D341Med (cell line): ENCODE results near the gene SLC6A6.

Experiments
- DNase-seq: peaks from one replicate; pipeline ENCODE4 v3.0.0; 2012; ENCODE audit warnings: low spot score

The SLC6A6 gene

GRCh38 chr3:14470461-14470860, 68.1 kb downstream of the SLC6A6 start:
- DNase-seq: no peak

- no peak for DNase-seq
Observed at GRCh38 chr3:14471016-14471415, 68.6 kb downstream of the SLC6A6 start.

DNA sequence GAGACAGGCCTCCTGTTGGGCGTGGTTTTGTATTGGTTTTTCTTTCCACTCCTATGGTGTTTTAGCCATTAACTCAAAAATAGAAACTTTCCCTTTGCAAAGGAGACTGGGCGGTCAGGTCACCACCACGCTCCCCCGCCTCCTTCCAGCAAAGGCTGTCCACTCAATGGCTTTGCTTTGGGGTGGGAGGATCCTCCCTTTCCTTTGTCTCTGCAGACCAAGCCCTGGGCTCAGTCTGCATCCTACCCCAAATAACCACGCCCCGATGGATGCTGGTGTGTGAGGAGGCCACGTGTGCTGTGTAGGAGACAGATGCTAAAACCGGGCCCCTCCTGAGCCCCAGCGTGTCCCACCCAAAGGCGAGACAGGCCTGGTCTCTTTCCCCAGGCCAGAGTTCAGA, 69.3 kb downstream of the SLC6A6 start:
- DNase-seq: no peak

DNA sequence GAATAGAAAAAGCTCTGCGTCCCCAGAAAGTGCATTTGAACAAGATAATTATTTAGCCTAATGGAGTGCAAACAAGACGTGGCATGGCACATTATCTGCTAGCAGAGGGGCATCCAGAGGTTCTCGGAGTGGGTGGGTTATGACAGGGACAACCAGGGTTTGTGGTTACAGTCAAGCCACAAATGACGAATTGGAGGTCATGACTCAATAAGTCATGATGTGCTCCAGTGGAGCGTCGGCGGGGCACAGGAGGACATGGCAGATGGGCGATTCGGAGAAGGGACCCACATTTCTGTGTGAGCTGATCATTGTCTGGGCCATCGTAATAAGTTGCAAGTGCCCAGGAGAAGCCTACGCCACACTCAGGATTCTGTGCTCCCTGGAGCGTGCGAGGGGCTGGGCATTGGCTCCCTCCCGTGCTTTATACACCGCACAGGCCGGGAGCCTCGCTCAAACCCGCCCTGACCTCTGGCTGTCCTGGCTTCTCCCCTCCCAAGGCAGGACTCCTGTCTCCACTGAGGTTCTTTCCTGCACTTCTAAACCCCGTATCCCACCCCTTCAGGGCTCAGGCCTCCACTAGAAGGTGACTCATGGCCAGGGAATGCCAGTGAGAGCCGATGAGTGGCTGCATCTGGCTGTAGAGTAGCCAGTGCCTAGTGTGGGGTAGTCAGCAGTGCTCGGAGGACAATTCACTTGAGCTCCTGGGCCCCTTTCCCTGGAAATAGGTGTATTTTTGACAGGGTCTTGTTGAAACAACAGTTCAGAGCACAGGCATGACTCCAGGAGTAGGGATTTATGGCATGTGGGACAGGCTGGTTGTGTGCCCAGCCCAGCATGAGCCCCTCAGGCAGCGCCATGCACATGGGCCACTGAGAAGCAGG, 70.3 kb downstream of the SLC6A6 start:
- no peak for DNase-seq

DNA sequence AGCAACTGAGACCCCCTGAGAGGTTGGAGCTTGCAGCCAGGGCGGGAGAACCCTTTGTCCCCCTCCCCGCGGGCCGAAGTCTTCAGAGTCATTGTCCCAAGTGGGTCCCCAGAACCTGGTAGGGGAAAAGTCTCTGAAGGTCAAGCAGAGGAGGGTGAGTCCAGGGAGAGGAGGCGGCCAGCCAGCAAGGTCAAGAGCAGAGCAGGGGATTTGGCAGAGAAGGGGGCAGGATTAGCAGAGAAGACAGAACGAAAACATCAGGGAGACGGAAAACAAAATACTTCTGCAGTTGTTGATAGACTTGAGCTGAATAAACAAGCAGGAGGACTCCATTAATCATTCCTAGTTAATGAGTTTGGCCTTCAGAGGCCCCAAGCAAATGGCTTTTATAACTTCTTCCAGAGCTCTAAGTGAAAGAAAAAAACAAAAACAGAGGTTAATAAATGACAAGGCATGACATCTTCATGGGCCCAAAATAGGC, 71.0 kb downstream of the SLC6A6 start:
- no peak for DNase-seq

- no peak for DNase-seq
Observed at GRCh38 chr3:14474363-14475081, 72.1 kb downstream of the SLC6A6 start.

GRCh38 chr3:14475621-14476020, 73.2 kb downstream of the SLC6A6 start:
- no peak for DNase-seq

GRCh38 chr3:14476583-14477265, 74.3 kb downstream of the SLC6A6 start:
- DNase-seq: no peak

- no peak for DNase-seq
Observed at GRCh38 chr3:14477311-14477935, 75.0 kb downstream of the SLC6A6 start.

DNA sequence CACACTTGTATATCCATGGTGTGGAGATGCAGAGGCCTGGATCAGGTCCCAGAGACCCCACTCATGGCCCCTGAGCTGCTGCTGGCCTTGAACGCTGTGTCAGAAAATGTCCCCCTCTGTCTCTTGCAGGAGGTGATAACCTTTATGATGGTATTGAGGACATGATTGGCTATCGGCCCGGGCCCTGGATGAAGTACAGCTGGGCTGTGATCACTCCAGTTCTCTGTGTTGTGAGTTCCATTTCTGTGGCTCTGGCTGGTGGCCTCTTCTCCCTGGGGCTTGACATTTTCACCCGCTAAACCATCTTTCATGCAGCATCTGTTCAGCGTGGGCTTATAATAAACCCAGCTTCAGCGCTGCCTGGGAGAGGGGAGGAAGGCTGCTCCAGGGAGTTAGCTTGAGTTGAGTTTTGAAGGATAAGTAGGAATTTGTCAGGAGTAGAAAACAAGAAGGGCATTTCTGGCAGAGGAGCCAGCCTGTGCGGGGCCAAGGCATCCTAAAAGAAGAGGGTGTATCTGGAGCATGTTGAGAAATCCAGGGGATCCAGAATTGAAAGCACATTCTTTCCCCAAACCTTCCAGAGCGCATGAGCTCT, 76.6 kb downstream of the SLC6A6 start:
- no peak for DNase-seq

- no peak for DNase-seq
Observed at GRCh38 chr3:14479591-14479990, 77.2 kb downstream of the SLC6A6 start.

GRCh38 chr3:14480207-14481017, 78.0 kb downstream of the SLC6A6 start:
- no peak for DNase-seq

DNA sequence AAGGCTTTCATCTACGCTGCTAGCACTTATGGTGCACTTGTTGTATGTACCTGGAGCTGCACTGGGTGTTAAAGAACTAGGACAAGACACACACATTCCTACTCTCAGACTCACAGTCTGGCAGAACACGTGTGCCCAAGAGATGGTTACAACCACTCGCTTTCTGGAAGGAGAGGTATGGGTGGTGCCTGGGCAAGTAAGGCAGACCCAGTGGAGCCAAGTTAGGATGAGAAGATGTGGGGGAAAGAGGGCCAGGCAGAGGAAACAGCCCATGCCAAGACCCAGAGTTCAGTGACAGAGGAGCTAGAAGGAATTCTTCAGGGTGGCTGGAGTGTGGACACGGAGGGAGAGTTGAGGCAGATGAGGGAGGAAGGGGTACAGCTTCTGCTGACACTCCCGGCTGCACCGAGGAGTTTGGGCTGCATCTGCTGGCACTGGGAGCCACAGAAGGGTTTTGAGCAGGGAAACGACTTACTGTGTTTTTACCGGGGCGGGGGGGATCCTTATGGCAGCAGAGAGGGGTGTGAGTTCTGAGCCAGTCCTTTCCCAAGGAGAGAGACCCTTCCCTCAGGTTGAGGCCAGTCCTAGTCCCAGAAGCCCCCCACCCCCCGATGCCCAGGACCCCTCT, 78.7 kb downstream of the SLC6A6 start:
- DNase-seq: no peak

GRCh38 chr3:14481646-14482036, 79.2 kb downstream of the SLC6A6 start:
- no peak for DNase-seq

GRCh38 chr3:14482271-14482721, 79.9 kb downstream of the SLC6A6 start:
- DNase-seq: no peak

GRCh38 chr3:14483286-14483685, 80.9 kb downstream of the SLC6A6 start:
- no peak for DNase-seq

DNA sequence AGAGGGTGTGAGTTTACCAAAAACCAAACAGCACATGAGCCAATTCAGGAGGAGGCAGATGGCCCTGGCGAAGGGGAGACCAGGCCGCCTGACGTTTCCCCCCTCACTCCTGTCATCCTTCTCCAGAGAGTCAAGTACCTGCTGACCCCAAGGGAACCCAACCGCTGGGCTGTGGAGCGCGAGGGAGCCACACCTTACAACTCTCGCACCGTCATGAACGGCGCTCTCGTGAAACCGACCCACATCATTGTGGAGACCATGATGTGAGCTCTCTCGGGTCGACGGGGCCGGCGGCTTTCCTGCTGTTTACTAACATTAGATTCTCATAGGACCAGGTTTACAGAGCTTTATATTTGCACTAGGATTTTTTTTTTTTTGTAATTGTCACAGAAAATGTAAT, 82.3 kb downstream of the SLC6A6 start:
- no peak for DNase-seq

DNA sequence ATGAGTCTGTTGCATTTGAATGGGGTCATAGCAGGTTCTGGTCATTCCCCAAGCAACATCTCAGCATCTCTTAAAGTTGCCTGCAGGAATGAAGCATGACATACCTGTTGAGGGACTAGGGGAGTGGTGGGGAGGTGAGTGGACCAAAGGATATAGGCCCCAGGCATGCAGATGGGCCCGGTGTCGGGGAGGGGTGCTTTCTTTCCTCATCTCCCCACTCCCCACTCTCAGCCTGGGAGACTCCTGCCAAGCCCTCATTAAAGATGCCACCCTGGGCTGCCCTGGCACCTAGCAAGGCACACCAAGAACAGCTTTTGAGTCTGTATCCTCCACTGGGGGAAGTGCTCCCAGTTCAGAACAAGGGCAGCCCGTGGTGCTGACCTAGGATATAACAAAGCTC, 83.6 kb downstream of the SLC6A6 start:
- no peak for DNase-seq

GRCh38 chr3:14486460-14486859, 84.1 kb downstream of the SLC6A6 start:
- DNase-seq: no peak

DNA sequence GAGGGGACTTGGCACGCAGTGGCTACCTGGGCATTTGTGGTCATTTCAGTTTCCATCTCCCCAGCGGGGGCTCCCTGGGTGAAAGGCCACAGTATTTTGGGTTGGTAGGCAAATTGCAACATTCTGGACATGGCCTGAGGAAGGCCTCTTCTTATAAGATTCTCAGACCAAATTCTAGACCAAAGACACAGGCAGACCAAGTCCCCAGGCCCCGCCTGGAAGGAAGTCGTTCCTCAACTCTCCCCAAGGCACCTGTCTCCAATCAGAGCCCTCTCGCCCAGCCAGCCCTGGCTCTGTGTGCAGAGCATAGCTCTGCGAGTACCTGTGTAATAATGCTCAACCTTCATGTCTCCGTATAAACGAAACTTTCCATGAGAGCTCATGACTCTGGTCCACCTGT, 84.7 kb downstream of the SLC6A6 start:
- no peak for DNase-seq
